OCI-LY7 (cell line): ENCODE data around the gene LRCH3. TPM values are rescaled to one million over a fixed set of nuclear protein-coding genes. Genes with fewer than 3 reads are reported as not detected.
"Not testable (repeated sequence)": the region's sequence is repeated elsewhere in the genome, so short reads cannot be mapped to it uniquely, and the experiment has no call there.

Source experiments
- BruUV-seq: library from RNA; stranded (reverse); fragments of 400-500 nt; replicated peaks from 2 replicates; lab custom pipeline; 2021; lab: Mats Ljungman, UMichigan
- CTCF ChIA-PET: fragments of 300-600 bp; sonication (Branson Sonifier 250); formaldehyde crosslinking; loops from one replicate; lab custom pipeline; 2022; ENCODE audit warnings: antibody characterized with exemption; ENCODE audit not compliant: unreplicated experiment; lab: Charles Lee
- POLR2A ChIA-PET: fragments of 300-600 bp; sonication (Branson Sonifier 250); formaldehyde crosslinking; loops from one replicate; lab custom pipeline; 2022; ENCODE audit warnings: antibody characterized with exemption; lab: Charles Lee
- DNase-seq: peaks from one replicate; pipeline ENCODE4 v3.0.0-alpha.2; 2015; ENCODE audit warnings: low spot score
- H2AFZ ChIP-seq: fragments of 200-600 bp; sonication (generic), shearing (Covaris generic); 2 replicates; pipeline ENCODE4 v1.6.1; 2014; ENCODE audit warnings: mild to moderate bottlenecking, antibody characterized with exemption, low read length, moderate library complexity
- H3K27ac ChIP-seq: fragments of 200-600 bp; sonication (generic); 2 replicates; pipeline ENCODE4 v1.5.1; 2014; ENCODE audit warnings: mixed run types, low read depth, mild to moderate bottlenecking, moderate library complexity, low read length, inconsistent platforms; ENCODE audit not compliant: poor library complexity, severe bottlenecking
- H3K36me3 ChIP-seq: fragments of 200-600 bp; sonication (generic); 2 replicates; pipeline ENCODE4 v1.6.1; 2014; ENCODE audit warnings: mild to moderate bottlenecking, antibody characterized with exemption, low read length, moderate library complexity, mixed read lengths; ENCODE audit not compliant: insufficient read depth
- H3K4me1 ChIP-seq: fragments of 200-600 bp; sonication (generic); 2 replicates; pipeline ENCODE4 v1.5.1; 2014; ENCODE audit warnings: mild to moderate bottlenecking, low read length; ENCODE audit not compliant: insufficient read depth, poor library complexity, severe bottlenecking
- H3K4me2 ChIP-seq: fragments of 200-600 bp; sonication (generic); 2 replicates; pipeline ENCODE4 v1.6.1; 2014; ENCODE audit warnings: mild to moderate bottlenecking, low read length
- H3K4me3 ChIP-seq: fragments of 200-600 bp; sonication (generic); 2 replicates; pipeline ENCODE4 v1.5.1; 2014; ENCODE audit warnings: mild to moderate bottlenecking, low read depth, low read length; ENCODE audit not compliant: poor library complexity, severe bottlenecking
- H3K79me2 ChIP-seq: fragments of 200-600 bp; sonication (generic); 2 replicates; pipeline ENCODE4 v1.6.1; 2016; ENCODE audit warnings: low read depth, mild to moderate bottlenecking, low read length, moderate library complexity, mixed read lengths; ENCODE audit not compliant: insufficient read depth
- H3K9me2 ChIP-seq: fragments of 200-600 bp; sonication (generic); 2 replicates; pipeline ENCODE4 v1.6.1; 2016; ENCODE audit warnings: mild to moderate bottlenecking, low read length, mixed read lengths; ENCODE audit not compliant: insufficient read depth
- H3K9me3 ChIP-seq: fragments of 200-600 bp; sonication (generic); 2 replicates; pipeline ENCODE4 v1.6.1; 2014; ENCODE audit warnings: mild to moderate bottlenecking, mixed run types, low read length, mixed read lengths
- H4K20me1 ChIP-seq: fragments of 200-600 bp; sonication (generic); 2 replicates; pipeline ENCODE4 v1.6.1; 2014; ENCODE audit warnings: mild to moderate bottlenecking, antibody characterized with exemption, low read length, moderate library complexity, mixed read lengths; ENCODE audit not compliant: insufficient read depth
- CTCF ChIP-seq: fragments of 200-600 bp; sonication (generic); conservative IDR thresholded peaks from 2 replicates; pipeline ENCODE4 v1.5.1; 2014; ENCODE audit warnings: mild to moderate bottlenecking, antibody characterized with exemption, low read length, moderate library complexity, mixed read lengths
- EZH2phosphoT487 ChIP-seq: fragments of 200-600 bp; sonication (generic); IDR thresholded peaks from 2 replicates; pipeline ENCODE4 v1.6.1; 2018; ENCODE audit warnings: low read depth, borderline replicate concordance, mild to moderate bottlenecking, mixed run types, antibody characterized with exemption, low read length, moderate library complexity, mixed read lengths
- intact Hi-C: fragments of 100-400 bp; cut with micrococcal nuclease; formaldehyde crosslinking; loops from one replicate; pipeline ENCODE4 v1.10.0; 2022; ENCODE audit not compliant: unreplicated experiment
- total RNA-seq, 2 experiments: library from RNA; depleted of rRNA in 1 of 2; stranded (reverse); fragments of >200 nt in 1 of 2; shearing (Covaris generic) in 1 of 2; gene quantifications; 2 replicates each; pipeline ENCODE4 v1.2.3, GENCODE V29; 2014 to 2022

Gene LRCH3
- total RNA-seq, 2 experiments from 2014 or later: 39.0 to 52.6 TPM

GRCh38 chr3:197907196-197907595, 116.1 kb downstream of the LRCH3 start:
- TF ChIP-seq EZH2phosphoT487 (no peak), CTCF (no peak)
- Histone ChIP-seq H3K9me2 (no peaks in the 10 kb centered on the region), H3K36me3 (no peaks in the 10 kb centered on the region), H4K20me1 (no peaks in the 10 kb centered on the region), H3K4me3 (no peak overlapping the region), H3K79me2 (no peaks in the 10 kb centered on the region), H3K4me1 (no peaks in the 10 kb centered on the region), H3K27ac (no peak overlapping the region), H3K9me3 (no peaks in the 10 kb centered on the region), H3K4me2 (no peak overlapping the region), H2AFZ (no peak overlapping the region)
- ChIA-PET CTCF (no interaction called here), POLR2A (no interaction called here)
- DNase-seq: no peak
- BruUV-seq: no TSS peak
- intact Hi-C loops: loop anchor here (10.0 kb wide), 1 partner anchor 168 kb away; no protein-coding TSS in a partner anchor

- H3K9me2 ChIP-seq, BruUV-seq, H4K20me1 ChIP-seq, CTCF ChIA-PET, H2AFZ ChIP-seq, H3K79me2 ChIP-seq, H3K36me3 ChIP-seq, H3K27ac ChIP-seq, H3K4me2 ChIP-seq, H3K4me3 ChIP-seq, H3K4me1 ChIP-seq, POLR2A ChIA-PET, H3K9me3 ChIP-seq, DNase-seq: not testable (repeated sequence)
- intact Hi-C loops: loop anchor here (10.0 kb wide), 1 partner anchor 166 kb away; no protein-coding TSS in a partner anchor
Observed at GRCh38 chr3:197908550-197908949, 117.5 kb downstream of the LRCH3 start.

- no peak overlapping the region for H3K4me2 ChIP-seq
- intact Hi-C loops: loop anchor here (10.0 kb wide), 1 partner anchor 166 kb away; no protein-coding TSS in a partner anchor
- no peaks in the 10 kb centered on the region for H3K36me3 ChIP-seq
- no TSS peak for BruUV-seq
- no peaks in the 10 kb centered on the region for H4K20me1 ChIP-seq
- ChIA-PET POLR2A (no interaction called here), CTCF (no interaction called here)
- no peak overlapping the region for H3K27ac ChIP-seq
- no peak overlapping the region for H2AFZ ChIP-seq
- no peaks in the 10 kb centered on the region for H3K79me2 ChIP-seq
- no peaks in the 10 kb centered on the region for H3K9me2 ChIP-seq
- no peaks in the 10 kb centered on the region for H3K4me1 ChIP-seq
- DNase-seq: no peak
- TF ChIP-seq EZH2phosphoT487 (no peak), CTCF (no peak)
- H3K9me3 ChIP-seq: no peaks in the 10 kb centered on the region
- no peak overlapping the region for H3K4me3 ChIP-seq
Observed at GRCh38 chr3:197908957-197909701, 118.1 kb downstream of the LRCH3 start.
